ENCODE measurements around the gene SDHD. TPM values are rescaled to one million over a fixed set of nuclear protein-coding genes. Genes with fewer than 3 reads are reported as not detected.

The SDHD gene
- total RNA-seq, 1 experiment from 2014 or later = 59.1 TPM

GRCh38 chr11:112143597-112143996, 56.9 kb downstream of the SDHD start:
- H3K36me3 Mint-ChIP-seq (ENCODE audit: insufficient read depth, unreplicated experiment) = peaks cover 26% of the 10 kb centered on the region
- CTCF ChIA-PET = no interaction called here

More at GRCh38 chr11:112143597-112143996, 56.9 kb downstream of the SDHD start:
- no peak overlapping the region for H3K27ac Mint-ChIP-seq (ENCODE audit: unreplicated experiment)
- H3K9me3 Mint-ChIP-seq (ENCODE audit: low read depth, unreplicated experiment) = peaks cover 3% of the 10 kb centered on the region
- intact Hi-C loops (cut with micrococcal nuclease; ENCODE audit: unreplicated experiment) = no loop called here
- no peak overlapping the region for H3K4me3 Mint-ChIP-seq (ENCODE audit: low read depth, unreplicated experiment)
- no TSS peak for BruUV-seq (replicated peaks)
- H3K27me3 Mint-ChIP-seq (ENCODE audit: unreplicated experiment) = no peaks in the 10 kb centered on the region
- H3K4me1 Mint-ChIP-seq (ENCODE audit: low read depth, unreplicated experiment) = no peaks in the 10 kb centered on the region
- no peak for DNase-seq
- TF ChIP-seq, protein P1, sequence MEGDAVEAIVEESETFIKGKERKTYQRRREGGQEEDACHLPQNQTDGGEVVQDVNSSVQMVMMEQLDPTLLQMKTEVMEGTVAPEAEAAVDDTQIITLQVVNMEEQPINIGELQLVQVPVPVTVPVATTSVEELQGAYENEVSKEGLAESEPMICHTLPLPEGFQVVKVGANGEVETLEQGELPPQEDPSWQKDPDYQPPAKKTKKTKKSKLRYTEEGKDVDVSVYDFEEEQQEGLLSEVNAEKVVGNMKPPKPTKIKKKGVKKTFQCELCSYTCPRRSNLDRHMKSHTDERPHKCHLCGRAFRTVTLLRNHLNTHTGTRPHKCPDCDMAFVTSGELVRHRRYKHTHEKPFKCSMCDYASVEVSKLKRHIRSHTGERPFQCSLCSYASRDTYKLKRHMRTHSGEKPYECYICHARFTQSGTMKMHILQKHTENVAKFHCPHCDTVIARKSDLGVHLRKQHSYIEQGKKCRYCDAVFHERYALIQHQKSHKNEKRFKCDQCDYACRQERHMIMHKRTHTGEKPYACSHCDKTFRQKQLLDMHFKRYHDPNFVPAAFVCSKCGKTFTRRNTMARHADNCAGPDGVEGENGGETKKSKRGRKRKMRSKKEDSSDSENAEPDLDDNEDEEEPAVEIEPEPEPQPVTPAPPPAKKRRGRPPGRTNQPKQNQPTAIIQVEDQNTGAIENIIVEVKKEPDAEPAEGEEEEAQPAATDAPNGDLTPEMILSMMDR (IDR thresholded peaks at IDR 0.05; ENCODE audit: unreplicated experiment) = no peak

Other genes starting within 250 kb of the SDHD start
- 12.6 and 14.2 TPM in 2 replicates for gene ALG9, start 215.3 kb upstream of the SDHD start, total RNA-seq (2022)
- 1.7 and 1.8 TPM in 2 replicates for gene FDXACB1, start 207.7 kb upstream of the SDHD start, total RNA-seq (2022)
- 28.1 and 29.8 TPM in 2 replicates for gene CFAP68, start 207.3 kb upstream of the SDHD start, total RNA-seq (2022)
- 0.66 and 1.9 TPM in 2 replicates for gene CRYAB, start 175.1 kb upstream of the SDHD start, total RNA-seq (2022)
- not detected in 2 replicates for gene HSPB2, start 174.1 kb upstream of the SDHD start, total RNA-seq (2022)
- gene C11orf52, start 168.0 kb upstream of the SDHD start, total RNA-seq (2022) = 6.2 and 7.9 TPM in 2 replicates
- 2.6 and 2.9 TPM in 2 replicates for gene DIXDC1, start 149.5 kb upstream of the SDHD start, total RNA-seq (2022)
- 25.4 and 27.4 TPM in 2 replicates for gene DLAT, start 61.5 kb upstream of the SDHD start, total RNA-seq (2022)
- gene PIH1D2, start 12.9 kb upstream of the SDHD start, total RNA-seq (2022) = 1.6 and 2.2 TPM in 2 replicates
- 13.0 and 14.7 TPM in 2 replicates for gene NKAPD1, start 12.6 kb upstream of the SDHD start, total RNA-seq (2022)
- gene TIMM8B, start 117 bp upstream of the SDHD start, total RNA-seq (2022) = 33.2 and 36.7 TPM in 2 replicates
- gene IL18, start 77.2 kb downstream of the SDHD start, total RNA-seq (2022) = 111 and 121 TPM in 2 replicates
- gene TEX12, start 80.5 kb downstream of the SDHD start, total RNA-seq (2022) = not detected in 2 replicates
- 13.8 and 15.0 TPM in 2 replicates for gene BCO2, start 88.6 kb downstream of the SDHD start, total RNA-seq (2022)
- gene PTS, start 139.6 kb downstream of the SDHD start, total RNA-seq (2022) = 28.8 and 29.3 TPM in 2 replicates
- gene PLET1, start 174.0 kb downstream of the SDHD start, total RNA-seq (2022) = not detected in 2 replicates